Right atrium auricular region (tissue), 2 donors: ENCODE results near the gene PLEKHG7. TPM values are rescaled to one million over a fixed set of nuclear protein-coding genes. Genes with fewer than 3 reads are reported as not detected.

ENCODE experiments used
- DNase-seq: peaks from one replicate; pipeline ENCODE4 v3.0.0-alpha.2; 2019; ENCODE audit warnings: low spot score
- H3K27ac ChIP-seq, 2 donors: fragments of 200-600 bp; sonication (generic); 1 replicate in 1 of 2; 2 replicates in 1 of 2; pipeline ENCODE4 v1.5.1; 2016 to 2019
- H3K27me3 ChIP-seq, 2 donors: fragments of 200-600 bp; sonication (generic); one replicate each; pipeline versions ENCODE4 v1.5.1 to v1.6.0; 2017 to 2019
- H3K36me3 ChIP-seq: fragments of 200-600 bp; sonication (generic); one replicate; pipeline ENCODE4 v1.5.1; 2016
- H3K4me1 ChIP-seq, 2 donors: fragments of 200-600 bp; sonication (generic); one replicate each; pipeline versions ENCODE4 v1.5.1 to v1.6.0; 2017 to 2019
- H3K4me3 ChIP-seq, 2 donors: fragments of 200-600 bp; sonication (generic); 1 replicate in 1 of 2; 2 replicates in 1 of 2; pipeline ENCODE4 v1.5.1; 2017 to 2019; ENCODE audit warnings: mild to moderate bottlenecking in 1 of 2, moderate library complexity in 1 of 2
- H3K9me3 ChIP-seq, 2 donors: fragments of 200-600 bp; sonication (generic); one replicate each; pipeline ENCODE4 v1.5.1; 2019
- total RNA-seq, 2 donors: library from RNA; depleted of rRNA; stranded (reverse); fragments of >200 nt; gene quantifications; one replicate each; pipeline ENCODE4 v1.1.0, GENCODE V29; 2016
- TF ChIP-seq, protein P1 (sequence below), 2 donors: fragments of 200-600 bp; sonication (generic); IDR thresholded peaks; one replicate each; pipeline ENCODE4 v1.5.1; 2019; ENCODE audit warnings: antibody characterized with exemption in 2 of 2

PLEKHG7 gene
- total RNA-seq, 2 donors from 2014 or later: not detected

DNA sequence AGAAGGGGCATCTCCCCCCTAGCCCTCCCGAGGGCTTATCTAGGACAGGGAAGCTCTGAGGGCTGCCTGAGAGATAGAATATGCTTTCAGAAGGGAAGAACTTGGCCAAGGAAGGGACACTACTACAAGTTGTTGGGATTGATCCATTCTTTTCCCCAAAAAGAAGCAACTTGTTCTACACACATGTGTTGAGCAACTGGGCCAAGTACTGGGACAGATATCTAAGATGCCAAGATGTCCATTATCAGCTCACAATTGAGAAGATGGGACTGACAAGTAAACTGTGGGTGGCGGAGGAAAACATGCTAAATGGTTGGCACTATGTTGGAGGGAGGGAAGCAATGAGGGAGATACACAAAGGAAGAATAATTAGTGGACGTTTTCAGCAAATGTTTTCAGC, 30.9 kb downstream of the PLEKHG7 start:
- no peak for DNase-seq
- H3K4me3 ChIP-seq: no peak overlapping the region
- H3K36me3 ChIP-seq: no peaks in the 10 kb centered on the region
- H3K27ac ChIP-seq: no peak overlapping the region
- H3K4me1 ChIP-seq: peaks cover 0 to 8% of the 10 kb centered on the region in 2 donors
- H3K9me3 ChIP-seq: no peaks in the 10 kb centered on the region
- no peaks in the 10 kb centered on the region for H3K27me3 ChIP-seq
- TF ChIP-seq, protein P1, sequence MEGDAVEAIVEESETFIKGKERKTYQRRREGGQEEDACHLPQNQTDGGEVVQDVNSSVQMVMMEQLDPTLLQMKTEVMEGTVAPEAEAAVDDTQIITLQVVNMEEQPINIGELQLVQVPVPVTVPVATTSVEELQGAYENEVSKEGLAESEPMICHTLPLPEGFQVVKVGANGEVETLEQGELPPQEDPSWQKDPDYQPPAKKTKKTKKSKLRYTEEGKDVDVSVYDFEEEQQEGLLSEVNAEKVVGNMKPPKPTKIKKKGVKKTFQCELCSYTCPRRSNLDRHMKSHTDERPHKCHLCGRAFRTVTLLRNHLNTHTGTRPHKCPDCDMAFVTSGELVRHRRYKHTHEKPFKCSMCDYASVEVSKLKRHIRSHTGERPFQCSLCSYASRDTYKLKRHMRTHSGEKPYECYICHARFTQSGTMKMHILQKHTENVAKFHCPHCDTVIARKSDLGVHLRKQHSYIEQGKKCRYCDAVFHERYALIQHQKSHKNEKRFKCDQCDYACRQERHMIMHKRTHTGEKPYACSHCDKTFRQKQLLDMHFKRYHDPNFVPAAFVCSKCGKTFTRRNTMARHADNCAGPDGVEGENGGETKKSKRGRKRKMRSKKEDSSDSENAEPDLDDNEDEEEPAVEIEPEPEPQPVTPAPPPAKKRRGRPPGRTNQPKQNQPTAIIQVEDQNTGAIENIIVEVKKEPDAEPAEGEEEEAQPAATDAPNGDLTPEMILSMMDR (IDR thresholded peaks at IDR 0.05): no peak

- no peaks in the 10 kb centered on the region for H3K9me3 ChIP-seq
- H3K27ac ChIP-seq: peak overlapping the region; percentile 11
- H3K36me3 ChIP-seq: no peaks in the 10 kb centered on the region
- no peak for DNase-seq
- no peaks in the 10 kb centered on the region for H3K27me3 ChIP-seq
- TF ChIP-seq, protein P1 (IDR thresholded peaks at IDR 0.05): no peak
- peaks cover 0 to 8% of the 10 kb centered on the region in 2 donors for H3K4me1 ChIP-seq
- no peak overlapping the region for H3K4me3 ChIP-seq
Observed at GRCh38 chr12:92735131-92735721, 32.4 kb downstream of the PLEKHG7 start.

GRCh38 chr12:92736605-92737004, 33.8 kb downstream of the PLEKHG7 start:
- no peak for DNase-seq
- TF ChIP-seq, protein P1 (IDR thresholded peaks at IDR 0.05): no peak
- Histone ChIP-seq H3K9me3 (no peaks in the 10 kb centered on the region), H3K36me3 (no peaks in the 10 kb centered on the region), H3K4me1 (peaks cover 0 to 8% of the 10 kb centered on the region in 2 donors), H3K27ac (no peak overlapping the region), H3K27me3 (no peaks in the 10 kb centered on the region), H3K4me3 (no peak overlapping the region)

GRCh38 chr12:92737855-92738850, 35.4 kb downstream of the PLEKHG7 start:
- no peak for DNase-seq
- H3K36me3 ChIP-seq: no peaks in the 10 kb centered on the region
- no peaks in the 10 kb centered on the region for H3K9me3 ChIP-seq
- TF ChIP-seq, protein P1 (IDR thresholded peaks at IDR 0.05): no peak
- no peak overlapping the region for H3K4me3 ChIP-seq
- no peak overlapping the region for H3K27ac ChIP-seq
- no peaks in the 10 kb centered on the region for H3K27me3 ChIP-seq
- peaks cover 0 to 8% of the 10 kb centered on the region in 2 donors for H3K4me1 ChIP-seq

GRCh38 chr12:92739113-92739512, 36.3 kb downstream of the PLEKHG7 start:
- no peak for DNase-seq

More at GRCh38 chr12:92739113-92739512, 36.3 kb downstream of the PLEKHG7 start:
- no peak overlapping the region for H3K4me3 ChIP-seq
- peaks cover 0 to 8% of the 10 kb centered on the region in 2 donors for H3K4me1 ChIP-seq
- H3K9me3 ChIP-seq: no peaks in the 10 kb centered on the region
- no peaks in the 10 kb centered on the region for H3K27me3 ChIP-seq
- H3K27ac ChIP-seq: no peak overlapping the region
- no peaks in the 10 kb centered on the region for H3K36me3 ChIP-seq
- TF ChIP-seq, protein P1 (IDR thresholded peaks at IDR 0.05): no peak
